HG02571 (cell line): ENCODE results near the gene XDH.

Experiments
- ATAC-seq: cut with Tn5 transposase; IDR thresholded peaks from one replicate; pipeline ENCODE4 v1.9.1; 2021; ENCODE audit warnings: mild to moderate bottlenecking, moderate library complexity; ENCODE audit not compliant: unreplicated experiment

XDH gene

DNA sequence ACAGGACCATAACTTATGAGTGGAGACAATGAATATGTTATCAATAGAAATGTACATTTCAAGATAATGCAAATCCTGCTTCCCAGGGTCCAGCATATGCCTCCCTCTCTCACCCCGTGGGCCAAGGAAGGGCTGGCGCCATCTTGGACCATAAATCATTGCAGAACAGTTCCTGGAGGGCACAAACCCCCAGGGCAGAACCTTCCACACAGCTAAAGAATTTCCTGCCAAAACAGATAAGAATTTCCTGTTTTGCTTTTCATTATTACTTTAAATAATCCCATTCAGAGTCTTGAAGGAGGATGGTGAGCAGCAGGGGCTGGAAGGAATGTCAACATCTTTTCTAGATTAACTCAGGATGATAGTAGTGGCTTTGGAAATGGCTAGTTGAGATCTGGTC lies 126.9 kb downstream of the XDH start:
- no peak for ATAC-seq

DNA sequence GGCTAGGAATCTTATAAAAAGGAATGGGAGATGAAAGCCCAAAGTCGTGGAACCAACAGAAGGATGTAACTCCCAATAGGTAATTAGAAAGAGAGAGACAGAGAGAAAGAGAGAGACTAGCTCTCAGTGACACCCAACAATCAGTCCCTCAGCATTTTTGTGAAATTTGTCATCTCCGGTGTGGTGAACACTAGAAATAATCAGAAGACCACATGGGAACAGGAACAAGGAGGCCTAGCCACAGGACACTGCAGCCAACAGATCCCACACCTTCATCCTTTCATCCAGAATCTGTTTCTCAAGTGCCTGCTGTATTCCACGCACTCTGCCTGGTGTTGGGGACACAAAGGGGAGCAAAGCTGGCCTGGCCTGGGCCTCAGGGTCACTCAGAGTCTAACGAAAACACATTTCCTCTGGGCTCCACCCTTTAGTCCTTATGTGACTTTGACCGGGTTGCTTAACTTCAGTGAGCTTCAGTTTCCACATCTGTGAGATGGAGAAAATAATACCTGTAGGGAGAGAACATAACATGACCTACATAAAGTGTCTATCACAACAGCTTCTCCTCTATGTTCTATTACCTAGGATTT lies 127.5 kb downstream of the XDH start:
- ATAC-seq, result no peak

DNA sequence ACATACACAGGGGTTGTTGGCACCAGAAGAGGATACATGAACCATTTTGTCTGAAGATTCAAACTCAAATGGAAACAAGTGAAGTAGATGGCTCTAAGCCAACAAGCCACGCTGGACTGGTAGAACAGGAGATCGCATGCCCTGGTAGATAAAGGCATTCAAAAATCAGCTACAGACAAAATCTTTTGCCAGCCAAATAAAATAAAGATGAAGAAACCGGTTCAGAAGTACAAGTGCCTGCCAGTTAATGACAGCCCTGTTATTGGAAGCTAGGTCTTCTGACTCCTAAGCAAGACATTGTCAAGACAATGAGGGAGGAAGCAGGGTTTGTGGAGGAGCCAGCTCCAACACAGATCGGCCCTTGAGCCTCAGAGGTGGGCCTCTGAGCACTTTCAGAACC lies 128.3 kb downstream of the XDH start:
- no peak for ATAC-seq
